ENCODE measurements around the gene STAT6.

Gene STAT6

GRCh38 chr12:57143454-57143853, 32.3 kb upstream of the STAT6 start:
- no peak for FAIRE-seq

- no peak for FAIRE-seq
Observed at GRCh38 chr12:57142727-57143126, 31.6 kb upstream of the STAT6 start.

- no peak for FAIRE-seq
Observed at GRCh38 chr12:57142121-57142520, 31.0 kb upstream of the STAT6 start.

GRCh38 chr12:57141249-57141648, 30.1 kb upstream of the STAT6 start:
- FAIRE-seq, result no peak

- no peak for FAIRE-seq
Observed at GRCh38 chr12:57139796-57140649, 28.9 kb upstream of the STAT6 start.

DNA sequence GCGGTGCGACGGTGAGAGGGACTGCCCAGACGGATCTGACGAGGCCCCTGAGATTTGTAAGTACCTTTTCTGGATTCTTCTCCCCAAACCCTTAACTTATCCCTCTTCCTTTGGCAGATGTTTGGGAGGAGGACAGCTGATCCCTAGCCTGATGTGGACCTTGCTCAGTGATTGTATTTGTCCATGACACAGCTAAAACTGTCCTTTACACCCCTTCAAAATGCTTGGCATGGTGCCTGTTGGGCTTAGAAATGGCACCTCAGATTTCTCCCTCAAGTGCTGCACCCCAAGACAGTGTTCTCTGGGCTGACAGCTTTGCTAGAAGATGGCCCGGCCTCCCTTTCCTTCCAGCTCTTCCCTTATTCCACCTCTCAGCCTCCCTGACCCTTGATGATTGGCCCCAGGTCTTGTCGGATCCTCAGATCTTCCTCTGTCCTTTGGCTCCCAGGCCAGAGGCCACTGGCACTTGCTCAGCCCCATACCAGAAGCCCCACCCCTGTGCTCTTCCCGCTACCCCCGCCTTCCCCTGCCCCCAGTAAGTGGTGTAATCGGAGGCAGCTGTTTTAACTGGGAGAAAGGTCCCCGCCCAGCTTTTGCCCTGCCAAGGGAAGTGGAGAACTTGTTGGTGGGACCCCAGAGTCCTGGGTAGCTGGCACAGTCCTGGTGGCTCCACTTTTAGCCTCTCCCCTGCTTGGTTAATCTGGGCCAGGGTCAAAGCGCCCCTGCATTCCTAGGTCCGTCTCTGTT, 27.5 kb upstream of the STAT6 start:
- FAIRE-seq, result no peak

- FAIRE-seq, result no peak
Observed at GRCh38 chr12:57135527-57136326, 24.6 kb upstream of the STAT6 start.

- FAIRE-seq, result no peak
Observed at GRCh38 chr12:57134949-57135348, 23.8 kb upstream of the STAT6 start.

DNA sequence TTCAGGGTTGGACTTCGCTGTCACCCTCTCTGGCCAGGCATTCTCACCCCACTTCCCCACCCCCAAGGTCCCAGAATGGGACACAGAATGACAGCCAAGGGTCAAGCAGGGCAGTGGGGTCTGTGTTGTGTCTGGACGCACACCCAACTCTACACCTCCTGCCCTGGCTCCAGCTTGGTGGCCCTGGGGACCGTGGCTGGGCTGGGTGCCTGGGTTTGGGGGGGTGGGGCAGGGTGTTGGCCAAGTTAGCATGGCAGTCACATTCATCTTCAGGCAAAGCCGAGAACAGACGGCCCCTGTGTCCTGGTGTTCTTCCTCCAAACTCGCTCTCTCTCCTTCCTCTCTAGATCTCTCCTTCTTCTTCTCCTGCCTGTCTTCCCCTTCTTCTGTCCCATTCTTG, 22.8 kb upstream of the STAT6 start:
- FAIRE-seq, result no peak

- no peak for FAIRE-seq
Observed at GRCh38 chr12:57133013-57133569, 21.9 kb upstream of the STAT6 start.

GRCh38 chr12:57131896-57132744, 21.0 kb upstream of the STAT6 start:
- FAIRE-seq, result no peak

GRCh38 chr12:57130941-57131340, 19.8 kb upstream of the STAT6 start:
- no peak for FAIRE-seq

DNA sequence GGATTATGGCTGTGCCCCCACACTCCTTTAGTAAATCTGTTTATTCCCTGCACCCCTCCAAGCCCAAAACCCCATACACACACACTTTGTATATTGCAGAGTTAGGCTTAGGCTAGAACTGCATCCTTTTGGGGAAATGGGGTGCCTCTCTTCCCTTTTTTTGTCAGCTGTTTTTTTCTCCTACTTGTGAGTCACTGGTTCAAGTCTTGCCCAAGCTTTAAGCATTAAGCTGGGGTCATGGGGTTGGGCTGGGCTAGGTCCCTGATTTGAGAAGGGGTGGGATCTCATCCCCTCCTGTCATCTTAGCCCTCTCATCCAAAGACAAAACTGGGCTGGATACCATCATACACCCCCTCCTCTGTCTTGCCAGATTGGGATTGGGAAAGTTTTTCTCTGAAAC, 18.7 kb upstream of the STAT6 start:
- no peak for FAIRE-seq

- no peak for FAIRE-seq
Observed at GRCh38 chr12:57129321-57129842, 18.2 kb upstream of the STAT6 start.

- FAIRE-seq, result no peak
Observed at GRCh38 chr12:57128519-57129247, 17.5 kb upstream of the STAT6 start.

DNA sequence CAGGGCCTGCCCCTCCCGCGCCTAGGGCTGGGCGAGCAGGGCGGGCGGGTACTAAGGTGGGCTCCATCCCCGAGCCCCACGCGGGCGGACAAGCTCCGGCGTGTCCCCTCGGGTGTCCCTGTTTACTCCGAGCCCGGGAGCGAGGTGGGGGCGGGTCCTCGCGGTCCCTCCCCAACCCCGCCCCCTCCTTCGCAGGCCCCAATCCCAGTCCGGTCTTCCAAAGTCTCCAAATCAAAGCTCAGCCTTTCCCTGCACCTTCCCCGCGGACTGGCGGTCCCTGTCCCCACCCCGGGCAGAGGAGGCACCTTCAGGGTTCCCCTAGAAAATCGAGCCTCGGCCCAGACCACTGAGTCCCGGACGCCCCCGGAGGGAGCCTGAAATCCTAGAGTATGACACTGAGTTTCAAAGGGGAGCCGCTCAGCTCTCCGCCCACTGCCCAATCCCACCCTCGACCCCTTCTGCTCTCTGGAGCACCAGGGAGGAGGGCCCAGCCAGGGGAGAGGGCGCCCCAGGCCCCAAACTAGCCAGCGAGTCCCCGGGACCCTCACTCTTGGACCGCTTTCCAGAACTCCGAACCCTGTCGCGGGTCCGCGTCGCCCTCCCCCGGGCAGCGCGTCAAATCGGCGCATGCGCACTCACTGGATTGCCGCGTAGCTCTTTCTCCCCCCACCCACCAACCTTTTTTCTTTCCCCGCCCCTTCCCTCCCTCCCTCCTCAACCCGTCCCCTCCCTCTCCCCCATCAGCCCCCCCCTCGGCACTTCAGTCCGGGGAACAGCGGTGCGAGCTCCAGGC, 16.8 kb upstream of the STAT6 start, which contains the start of gene LRP1:
Gene LRP1 (plus strand): TSS at position 758 of the 793 bp plus-strand sequence. CDS start 482 bp downstream, outside the sequence.
- FAIRE-seq, result no peak

DNA sequence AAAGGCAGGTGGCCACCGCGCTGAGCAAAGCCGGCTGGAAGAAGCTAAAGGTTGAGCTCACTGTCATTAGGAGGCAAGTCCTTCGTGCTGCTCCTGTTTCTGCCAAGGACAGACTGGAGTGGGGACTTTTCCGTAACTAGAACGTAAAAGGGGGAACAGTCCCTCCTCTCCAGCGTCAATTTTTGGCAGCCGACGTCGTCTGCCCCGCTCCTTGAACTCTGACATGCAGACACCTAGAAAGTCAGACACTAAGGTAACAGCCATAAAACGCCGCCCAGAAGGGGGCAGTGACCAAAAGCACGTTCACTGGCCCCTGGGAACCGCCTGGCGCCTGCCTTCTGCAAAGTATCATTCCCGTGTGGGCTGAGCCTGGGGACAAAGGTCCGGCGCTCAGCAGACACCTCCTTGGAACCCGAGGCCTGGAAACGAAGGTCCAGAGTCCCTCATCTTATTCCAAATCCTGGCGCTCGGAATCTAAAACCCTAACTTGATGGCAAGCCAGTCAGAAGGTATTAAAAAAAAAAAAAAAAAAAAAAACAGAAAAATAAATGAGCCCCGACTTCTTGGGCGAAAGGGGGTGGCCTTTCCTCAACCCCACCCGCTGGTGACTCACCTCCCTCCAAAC, 16.1 kb upstream of the STAT6 start:
- no peak for FAIRE-seq

GRCh38 chr12:57126561-57126960, 15.4 kb upstream of the STAT6 start:
- FAIRE-seq, result no peak

DNA sequence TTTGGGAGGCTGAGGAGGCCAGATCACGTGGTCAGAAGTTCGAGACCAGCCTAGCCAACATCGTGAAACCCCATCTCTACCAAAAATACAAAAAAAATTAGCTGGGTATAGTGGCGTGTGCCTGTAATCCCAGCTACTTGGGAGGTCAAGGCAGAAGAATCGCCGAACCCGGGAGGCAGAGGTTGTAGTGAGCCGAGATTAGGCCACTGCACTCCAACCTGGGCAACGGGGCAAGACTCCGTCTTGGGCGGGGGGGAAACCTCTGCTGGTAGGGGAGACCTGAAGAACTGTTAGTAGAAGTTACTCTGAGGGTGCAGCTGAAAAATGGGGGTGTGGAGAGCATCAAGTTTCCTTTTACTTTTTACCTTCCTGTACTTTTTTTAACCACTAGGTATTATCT, 14.9 kb upstream of the STAT6 start:
- no peak for FAIRE-seq
